Stimulated activated CD4-positive, alpha-beta T cell treated with anti-CD3 and anti-CD28 coated beads, Interleukin-12 subunit alpha, Interleukin-12 subunit beta, amount 100 ng/mL, for 24 hours (primary cell): ENCODE data around the gene S100A10.

Source experiments
- DNase-seq, 2 experiments: peaks; one replicate each; pipeline ENCODE4 v3.0.0-alpha.2; 2020; ENCODE audit warnings: low read depth in 2 of 2

Gene S100A10

GRCh38 chr1:151964510-151964909 lies 29.1 kb downstream of the S100A10 start:
- no peak for DNase-seq

DNA sequence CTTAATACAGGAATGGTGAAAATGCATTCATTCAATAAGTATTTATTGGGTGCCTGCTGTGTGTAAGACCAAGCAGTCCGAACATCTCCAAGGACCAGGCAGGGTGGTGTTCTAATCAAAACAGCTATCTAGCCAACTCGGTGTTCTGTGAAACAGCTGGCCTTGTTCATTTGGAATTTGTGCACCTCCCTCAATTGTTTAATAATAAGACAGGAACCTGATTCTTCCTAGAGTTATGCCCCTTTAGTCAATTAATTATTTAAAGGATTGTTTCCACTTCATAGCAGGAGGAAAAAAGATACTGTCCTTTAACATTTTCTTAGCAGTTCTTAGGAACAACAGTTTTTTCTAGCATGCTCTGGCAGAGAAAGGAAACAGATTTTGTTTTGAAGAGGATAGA lies 30.4 kb downstream of the S100A10 start:
- DNase-seq = no peak

DNA sequence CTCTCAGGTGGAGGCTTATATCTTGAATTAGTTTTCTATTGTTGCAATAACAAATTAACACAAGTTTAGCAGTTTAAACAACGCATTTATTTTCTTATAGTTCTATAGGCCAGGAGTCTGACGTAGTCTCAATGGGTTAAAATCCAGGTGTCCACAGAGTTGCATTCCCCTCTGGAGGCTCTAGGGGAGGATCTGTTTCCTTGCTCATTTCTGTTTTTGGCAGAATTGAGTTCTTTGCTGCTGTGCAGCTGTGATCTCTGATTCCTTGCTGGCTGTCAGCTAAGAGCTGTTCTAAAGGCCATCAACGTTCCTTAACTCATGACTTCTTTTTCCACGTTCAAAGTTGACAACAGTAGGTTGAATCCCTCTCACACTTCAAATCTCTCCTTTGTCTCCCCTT lies 31.8 kb downstream of the S100A10 start:
- DNase-seq = no peak

GRCh38 chr1:151960780-151961513 lies 32.7 kb downstream of the S100A10 start:
- DNase-seq = no peak

- no peak for DNase-seq
These were observed 34.7 kb downstream of the S100A10 start for GRCh38 chr1:151958959-151959358.

- DNase-seq = no peak
These were observed 36.6 kb downstream of the S100A10 start for GRCh38 chr1:151956957-151957497.

DNA sequence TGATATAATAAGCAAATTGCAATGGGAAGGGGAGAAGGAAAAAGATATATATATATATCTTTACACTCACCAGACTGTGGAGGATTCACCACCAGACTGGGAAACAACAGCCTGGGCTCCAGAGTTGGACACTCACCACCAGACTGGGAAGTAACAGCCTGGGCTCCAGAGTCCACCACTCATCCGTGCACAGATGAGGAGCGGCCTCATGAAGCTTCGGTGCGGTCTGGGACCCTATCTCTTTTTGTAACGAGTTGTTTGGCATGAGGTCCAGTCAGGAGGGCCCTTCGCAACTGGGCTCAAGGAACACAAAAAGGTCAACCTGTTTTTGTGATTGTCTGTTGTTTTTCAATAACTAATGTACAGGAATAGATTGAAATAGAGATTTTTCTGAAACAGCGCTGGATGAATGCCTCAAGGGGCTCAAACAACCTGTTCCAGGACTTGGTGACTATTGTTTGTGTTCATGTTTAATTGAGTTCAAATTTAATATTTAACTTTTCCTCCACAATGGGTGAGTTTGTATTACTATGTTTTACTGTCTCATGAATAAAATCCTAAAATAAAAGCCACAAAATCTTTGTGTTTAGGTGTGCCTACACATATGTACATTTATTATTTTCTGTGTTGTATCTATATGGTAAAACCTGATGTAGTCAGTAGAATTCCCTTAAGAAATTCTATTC lies 40.1 kb downstream of the S100A10 start:
- no peak for DNase-seq

DNA sequence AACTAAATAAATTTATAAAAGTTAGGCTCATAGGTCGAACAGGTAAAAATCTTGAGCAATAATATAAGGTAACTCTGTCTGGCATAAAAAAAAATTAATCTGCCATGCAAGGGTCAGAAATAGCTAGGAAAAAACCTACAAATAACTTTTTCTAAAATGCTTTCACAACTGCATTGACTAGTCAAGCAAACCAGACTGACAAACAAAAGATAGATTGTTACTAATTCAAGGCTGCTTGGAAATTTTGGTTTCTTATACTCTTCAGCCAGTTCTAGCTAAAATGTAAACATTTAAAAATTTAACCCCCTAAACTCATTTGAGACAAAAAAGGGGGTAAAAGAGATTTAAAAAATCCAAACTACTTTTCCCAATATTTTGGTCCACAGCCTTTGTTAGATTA lies 40.8 kb downstream of the S100A10 start:
- DNase-seq = no peak

- DNase-seq = no peak
These were observed 44.1 kb downstream of the S100A10 start for GRCh38 chr1:151949371-151950193.

DNA sequence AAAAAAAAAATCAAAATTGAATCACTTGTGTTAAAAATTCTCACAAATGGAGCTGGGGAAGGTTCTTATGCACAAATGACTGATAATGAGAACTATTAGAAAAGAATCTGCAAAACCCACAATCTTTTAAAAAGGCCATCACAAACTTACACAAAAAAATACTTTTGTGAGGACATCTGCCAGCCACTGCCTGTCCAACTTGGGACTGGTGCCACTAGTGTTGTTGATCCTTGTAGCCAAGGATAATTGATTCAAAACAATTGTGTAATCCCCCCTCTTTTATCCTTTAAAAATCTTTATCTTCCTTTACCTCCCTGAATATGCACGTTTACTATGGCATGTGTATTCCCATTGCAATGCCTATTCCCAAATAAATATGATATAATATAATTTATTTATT lies 45.2 kb downstream of the S100A10 start:
- no peak for DNase-seq

GRCh38 chr1:151947140-151947539 lies 46.5 kb downstream of the S100A10 start:
- no peak for DNase-seq

- DNase-seq = peak; percentile 35 to 57
These were observed 47.6 kb downstream of the S100A10 start for GRCh38 chr1:151945725-151946722.

DNA sequence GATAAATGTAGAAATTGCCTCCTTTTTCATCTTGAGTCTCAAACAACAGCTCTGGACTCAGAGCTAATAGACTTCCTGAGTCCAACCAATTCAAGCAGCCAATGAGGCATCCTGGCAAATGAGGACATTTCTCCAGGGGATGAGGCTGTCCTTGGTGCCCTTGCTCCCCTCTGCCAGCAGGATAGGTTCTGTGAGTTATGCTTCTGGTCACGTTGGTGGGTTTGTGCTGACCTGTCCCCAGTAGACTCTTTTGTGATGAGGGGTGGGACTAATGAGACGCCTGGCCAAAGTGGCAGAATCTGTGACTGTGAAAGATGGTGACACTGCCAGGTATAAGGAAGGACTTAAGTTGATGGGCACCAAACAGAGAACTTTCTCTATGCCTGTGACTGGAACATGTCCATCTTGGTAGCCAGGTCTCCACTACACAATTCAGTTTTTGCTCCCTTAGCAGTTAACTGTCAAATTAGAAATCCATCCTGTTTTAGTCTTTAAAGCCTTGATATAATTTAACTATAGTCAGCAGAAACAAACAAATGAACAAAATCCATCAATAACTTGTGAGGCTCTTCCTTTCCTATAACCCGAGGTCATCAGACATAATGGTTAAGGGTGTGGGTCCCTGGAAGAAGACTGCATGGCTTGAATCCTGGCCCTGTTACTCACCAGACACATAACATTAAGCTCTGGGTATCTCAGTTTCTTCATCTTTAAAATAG lies 48.6 kb downstream of the S100A10 start:
- no peak for DNase-seq

- DNase-seq = no peak
These were observed 49.4 kb downstream of the S100A10 start for GRCh38 chr1:151944126-151944856.

DNA sequence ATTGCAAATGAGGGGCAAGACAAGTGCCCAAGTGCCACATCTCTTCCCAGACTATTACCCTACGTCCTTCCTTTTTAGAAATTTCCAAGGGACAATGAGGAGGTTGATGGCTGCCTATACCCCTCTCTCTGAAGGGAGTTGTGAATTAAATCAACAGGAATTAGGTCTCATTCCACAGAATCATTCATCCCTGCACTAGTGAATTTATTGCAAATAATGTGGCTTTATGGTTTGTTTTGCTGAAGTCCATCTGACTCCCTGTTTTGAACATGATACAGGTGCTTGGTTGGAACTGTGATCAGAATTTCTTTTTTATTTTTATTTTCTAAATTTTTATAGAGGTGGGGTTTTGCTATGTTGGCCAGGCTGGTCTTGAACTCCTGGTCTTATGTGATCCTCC lies 50.1 kb downstream of the S100A10 start:
- no peak for DNase-seq

DNA sequence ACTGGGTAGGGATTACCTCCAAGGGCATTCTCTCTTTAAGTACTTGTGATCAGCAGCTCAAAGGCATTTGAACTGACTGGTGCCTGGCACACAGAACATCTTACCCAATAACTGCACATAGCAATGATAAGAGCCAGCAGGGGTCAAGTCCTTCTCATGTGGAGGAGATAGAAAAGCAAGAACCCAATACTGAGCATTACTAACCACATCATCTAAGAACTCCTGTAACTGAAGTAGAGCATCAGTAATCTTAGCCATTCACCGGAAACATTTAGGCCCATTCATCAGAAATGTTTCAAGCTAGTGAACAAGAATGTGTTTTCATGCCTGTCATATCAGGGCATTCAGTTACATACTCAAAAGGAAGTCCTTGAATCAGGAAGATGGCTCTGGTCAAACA lies 50.8 kb downstream of the S100A10 start:
- DNase-seq = no peak

DNA sequence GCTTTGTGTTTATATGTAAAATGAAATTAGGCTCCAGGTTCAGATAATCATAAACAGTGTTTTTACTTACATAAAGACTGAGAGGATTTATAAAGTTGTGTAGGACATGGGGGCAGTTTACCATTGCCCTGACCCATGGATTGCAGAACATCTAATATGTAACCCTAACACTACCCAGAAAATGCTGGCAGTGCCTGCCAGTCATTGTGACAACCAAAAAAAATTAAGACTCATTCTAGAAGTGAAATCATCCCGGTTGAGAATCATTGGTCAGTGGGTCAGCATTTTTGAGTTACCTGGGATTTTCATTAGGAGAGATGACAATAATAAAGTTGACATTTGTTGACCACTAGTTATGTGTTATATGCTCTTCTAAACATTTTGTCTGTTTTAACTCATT lies 53.1 kb downstream of the S100A10 start:
- DNase-seq = no peak

- DNase-seq = no peak
These were observed 53.9 kb downstream of the S100A10 start for GRCh38 chr1:151939779-151940178.

- DNase-seq = no peak
These were observed 54.5 kb downstream of the S100A10 start for GRCh38 chr1:151939141-151939540.

- DNase-seq = no peak
These were observed 57.0 kb downstream of the S100A10 start for GRCh38 chr1:151936653-151937052.
